ENCODE measurements around the gene ATP13A2.
"Not testable (repeated sequence)": the region's sequence is repeated elsewhere in the genome, so short reads cannot be mapped to it uniquely, and the experiment has no call there.

ATP13A2 gene

DNA sequence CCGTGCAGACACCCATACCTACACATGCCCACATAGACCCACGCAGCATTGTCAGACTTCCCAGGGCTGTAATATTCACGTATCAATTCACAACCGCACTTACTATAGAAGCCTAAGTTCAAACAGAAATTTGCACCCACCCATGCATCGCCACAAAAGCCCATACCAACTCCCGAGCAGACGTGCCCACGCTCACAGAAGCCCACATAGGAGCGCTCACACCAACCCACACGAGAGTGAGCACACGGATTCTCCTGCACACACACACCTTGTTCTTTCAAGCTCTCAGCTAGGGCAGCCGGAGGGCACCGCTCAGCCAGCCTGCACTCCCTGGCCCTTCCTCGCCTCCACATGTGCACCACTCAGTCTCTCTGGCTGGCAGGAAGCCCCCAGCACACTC, 35.9 kb downstream of the ATP13A2 start:
- no peak for DNase-seq

DNA sequence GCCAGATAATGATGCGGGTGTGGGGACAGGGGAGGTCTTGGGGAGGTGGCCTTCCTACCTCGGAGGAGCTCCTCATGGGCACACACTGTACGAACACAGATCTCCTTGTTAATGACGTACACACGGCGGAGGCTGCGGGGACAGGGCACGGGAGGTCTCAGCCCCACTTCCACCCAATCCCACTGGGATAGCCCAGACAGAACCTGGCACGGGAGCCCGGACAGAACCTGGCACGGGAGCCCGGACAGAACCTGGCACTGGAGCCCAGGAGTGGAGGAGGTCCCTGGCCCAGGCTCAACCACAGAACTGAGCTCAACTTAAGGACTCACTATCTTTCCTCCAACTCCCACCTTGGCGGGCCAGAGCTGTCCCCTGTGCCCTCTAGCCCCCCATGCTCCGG, 36.5 kb downstream of the ATP13A2 start:
- no peak for DNase-seq

DNA sequence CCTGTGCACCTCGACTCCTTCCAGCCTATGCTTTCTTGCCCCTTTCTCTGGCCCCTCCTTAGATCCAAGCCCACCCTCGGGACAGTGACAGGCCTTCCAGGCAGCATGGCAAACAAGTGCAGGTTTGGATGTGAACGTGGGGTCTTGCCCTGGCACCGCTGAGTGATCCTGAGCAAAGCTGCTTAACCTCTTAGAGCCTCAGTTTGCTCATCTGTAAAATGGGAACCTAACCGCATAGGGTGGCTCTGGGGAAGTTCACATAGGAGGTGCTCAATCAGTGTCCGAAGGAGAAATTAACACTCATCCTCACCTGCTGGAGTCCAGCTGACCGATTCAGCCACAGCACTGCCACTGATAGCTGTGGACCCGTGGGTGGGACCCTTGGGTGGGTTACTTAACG, 38.5 kb downstream of the ATP13A2 start:
- DNase-seq = no peak

DNA sequence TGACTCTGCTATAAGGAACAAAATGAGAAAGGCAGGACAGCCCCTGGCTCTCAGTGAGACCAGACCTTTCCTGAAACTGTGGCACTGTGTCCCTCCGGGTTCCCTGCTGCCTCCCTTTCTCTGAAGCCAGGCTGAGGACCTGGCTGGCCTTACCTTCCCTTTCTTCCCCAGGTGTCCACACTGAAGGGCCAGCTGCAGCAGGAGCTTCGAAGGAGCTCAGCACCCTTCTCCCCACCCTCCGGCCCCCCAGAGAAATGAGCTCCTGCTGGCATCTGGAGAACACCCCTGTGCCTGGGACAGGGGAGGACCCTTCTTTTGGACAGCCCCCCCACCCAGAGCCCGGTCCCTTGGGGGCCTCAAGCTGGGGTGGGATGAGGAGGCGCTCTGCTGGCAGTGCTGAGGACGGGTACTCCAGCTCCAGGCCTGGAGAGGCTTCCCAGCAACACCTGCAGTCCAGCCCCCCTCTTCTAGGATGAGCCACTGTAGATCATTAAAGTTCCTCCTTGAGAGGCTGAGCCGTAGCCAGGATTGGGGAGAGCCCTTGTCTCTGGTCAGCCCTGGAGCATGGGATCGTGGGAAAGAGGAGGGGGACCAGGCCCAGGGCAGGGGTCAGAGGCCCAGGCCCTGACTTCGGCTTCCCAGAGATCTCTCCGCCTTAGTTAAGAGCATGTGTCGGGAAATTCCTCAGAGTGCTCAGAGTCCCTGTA, 39.4 kb downstream of the ATP13A2 start:
- no peak for DNase-seq

DNA sequence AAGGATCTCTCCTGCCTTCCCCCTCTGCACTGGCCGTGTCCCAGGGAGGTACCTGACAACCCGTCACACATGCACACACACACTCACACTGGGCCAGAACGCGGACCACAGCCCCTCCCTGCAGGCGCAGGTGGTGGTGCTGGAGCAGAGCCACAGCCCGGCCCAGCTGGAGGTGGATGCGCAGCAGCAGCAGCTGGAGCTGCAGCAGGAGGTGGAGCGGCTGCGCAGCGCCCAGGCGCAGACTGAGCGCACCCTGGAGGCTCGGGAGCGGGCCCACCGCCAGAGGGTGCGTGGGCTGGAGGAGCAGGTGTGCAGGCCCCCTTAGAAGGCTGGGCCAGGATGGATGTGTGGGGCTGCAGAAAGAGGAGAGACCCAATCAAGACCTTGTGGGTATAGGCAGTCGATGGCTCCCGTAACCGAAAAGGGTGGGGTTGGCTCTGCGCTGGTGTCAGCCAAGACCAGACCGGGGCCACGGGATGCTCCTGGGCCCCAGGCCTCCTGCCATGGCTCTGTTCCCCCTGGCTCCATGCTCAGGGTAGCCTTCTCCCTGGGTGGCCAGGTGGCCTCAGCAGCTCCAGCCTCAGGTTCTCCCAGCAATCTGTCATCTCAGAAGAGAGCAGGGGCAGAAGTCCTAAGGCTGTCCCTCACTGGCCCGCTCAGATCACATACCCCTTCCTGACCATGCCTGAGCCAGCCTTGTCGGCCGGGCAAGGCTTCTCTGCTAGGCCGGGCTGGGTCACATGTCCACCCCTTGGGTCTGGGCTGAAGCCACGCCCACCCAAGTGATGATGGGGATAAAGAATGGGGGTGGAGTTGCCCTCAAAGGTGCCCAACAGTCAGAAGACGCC, 40.2 kb downstream of the ATP13A2 start:
- DNase-seq = no peak

DNA sequence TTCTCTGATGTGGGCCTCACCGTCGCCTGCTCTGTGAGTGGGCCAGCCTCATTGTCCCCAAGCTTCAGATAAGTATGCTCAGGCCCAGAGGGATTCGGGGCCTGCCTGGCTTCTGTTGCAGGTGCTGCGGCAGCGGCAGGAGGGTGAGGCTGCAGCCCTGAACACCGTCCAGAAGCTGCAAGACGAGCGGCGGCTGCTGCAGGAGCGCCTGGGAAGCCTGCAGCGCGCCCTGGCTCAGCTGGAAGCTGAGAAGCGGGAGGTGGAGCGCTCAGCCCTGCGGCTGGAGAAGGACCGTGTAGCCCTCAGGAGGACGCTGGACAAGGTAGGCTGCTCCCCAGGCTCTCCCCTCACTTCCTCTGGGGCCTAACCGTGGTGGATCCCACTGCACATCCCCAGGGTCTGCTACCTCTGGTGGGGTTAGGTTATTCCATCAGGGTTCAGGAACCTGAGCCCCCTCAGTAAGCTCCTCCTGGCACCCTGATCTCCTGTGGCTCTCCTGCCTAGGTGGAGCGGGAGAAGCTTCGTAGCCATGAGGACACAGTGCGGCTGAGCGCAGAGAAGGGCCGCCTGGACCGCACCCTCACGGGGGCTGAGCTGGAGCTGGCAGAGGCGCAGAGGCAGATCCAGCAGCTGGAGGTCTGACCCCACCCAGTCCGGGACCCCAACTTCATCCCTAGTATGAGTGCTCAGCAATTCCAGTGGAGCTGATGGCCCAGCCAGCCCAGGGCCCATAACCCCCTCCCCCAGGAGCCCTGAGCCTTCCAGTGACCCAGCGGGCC, 41.4 kb downstream of the ATP13A2 start:
- DNase-seq = no peak

DNA sequence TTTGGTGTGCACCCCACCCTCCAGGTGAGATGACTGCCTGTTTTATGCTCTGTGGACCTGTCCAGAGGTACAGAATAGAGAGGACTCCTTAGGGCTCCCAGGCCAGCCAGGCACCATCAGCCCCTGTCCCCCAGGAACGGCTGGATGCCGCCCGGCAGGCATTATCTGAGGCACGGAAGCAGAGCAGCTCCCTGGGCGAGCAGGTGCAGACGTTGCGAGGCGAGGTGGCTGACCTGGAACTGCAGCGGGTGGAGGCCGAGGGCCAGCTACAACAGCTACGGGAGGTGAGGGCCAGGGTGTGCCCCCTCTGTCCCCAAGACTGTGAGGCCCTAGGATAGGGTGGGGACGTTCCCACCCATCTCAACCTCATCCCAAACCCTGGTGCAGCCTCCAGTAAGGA, 42.1 kb downstream of the ATP13A2 start:
- no peak for DNase-seq

DNA sequence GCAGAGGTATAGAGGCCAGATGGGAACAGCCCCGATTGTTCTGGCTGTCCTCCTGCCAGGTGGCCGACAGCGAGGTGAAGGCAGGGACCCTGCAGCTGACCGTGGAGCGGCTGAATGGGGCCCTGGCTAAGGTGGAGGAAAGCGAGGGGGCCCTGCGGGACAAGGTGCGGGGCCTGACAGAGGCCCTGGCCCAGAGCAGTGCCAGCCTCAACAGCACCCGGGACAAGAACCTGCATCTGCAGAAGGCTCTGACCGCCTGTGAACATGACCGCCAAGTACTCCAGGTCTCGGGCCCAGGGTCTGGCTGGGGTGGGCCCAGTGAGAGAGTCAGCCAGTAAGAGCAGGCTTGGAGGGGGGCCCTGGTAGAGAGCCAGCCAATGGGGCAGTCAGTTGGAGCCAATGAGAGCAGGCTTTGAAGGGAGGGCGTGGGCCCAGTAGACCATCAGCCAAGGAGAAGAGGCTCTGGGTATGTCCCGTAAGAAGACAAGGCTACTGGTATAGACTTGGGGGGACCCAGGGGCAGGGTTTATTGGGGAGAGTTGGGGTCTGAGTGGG, 42.6 kb downstream of the ATP13A2 start:
- DNase-seq = no peak

DNA sequence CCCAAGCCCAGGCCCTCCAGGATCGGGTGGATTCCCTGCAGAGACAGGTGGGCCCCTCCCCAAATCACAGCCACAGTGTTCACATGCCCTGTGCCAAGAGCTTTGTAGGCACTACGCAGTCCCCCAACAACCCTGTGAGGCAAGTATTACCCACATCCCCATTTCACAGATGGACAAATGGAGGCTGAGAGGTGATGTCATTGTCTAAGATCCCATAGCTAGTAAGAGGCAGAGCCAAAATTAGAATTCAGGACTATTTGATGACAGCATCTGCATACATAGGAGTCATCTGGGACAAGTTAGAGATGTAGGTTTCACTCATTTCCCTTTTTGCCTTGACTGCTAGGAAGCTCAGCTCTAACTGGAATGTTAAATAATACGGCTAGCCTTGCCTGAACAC, 43.4 kb downstream of the ATP13A2 start:
- DNase-seq = no peak

DNA sequence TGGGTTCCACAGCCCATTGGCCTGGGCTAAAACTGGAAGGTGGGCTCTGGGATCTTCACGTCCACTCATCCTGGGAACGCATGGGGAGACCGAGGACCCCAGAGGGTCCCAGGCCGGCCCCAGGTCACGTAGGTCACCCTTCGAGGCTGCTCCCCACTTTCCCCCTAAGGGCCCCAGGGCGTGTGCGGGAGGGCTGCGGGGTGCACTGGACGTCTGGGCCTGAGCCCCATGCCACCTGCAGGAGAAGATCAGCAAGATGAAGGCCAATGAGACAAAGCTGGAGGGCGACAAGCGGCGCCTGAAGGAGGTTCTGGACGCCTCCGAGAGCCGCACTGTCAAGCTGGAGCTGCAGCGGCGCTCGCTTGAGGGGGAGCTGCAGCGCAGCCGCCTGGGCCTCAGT, 43.8 kb downstream of the ATP13A2 start:
- no peak for DNase-seq

DNA sequence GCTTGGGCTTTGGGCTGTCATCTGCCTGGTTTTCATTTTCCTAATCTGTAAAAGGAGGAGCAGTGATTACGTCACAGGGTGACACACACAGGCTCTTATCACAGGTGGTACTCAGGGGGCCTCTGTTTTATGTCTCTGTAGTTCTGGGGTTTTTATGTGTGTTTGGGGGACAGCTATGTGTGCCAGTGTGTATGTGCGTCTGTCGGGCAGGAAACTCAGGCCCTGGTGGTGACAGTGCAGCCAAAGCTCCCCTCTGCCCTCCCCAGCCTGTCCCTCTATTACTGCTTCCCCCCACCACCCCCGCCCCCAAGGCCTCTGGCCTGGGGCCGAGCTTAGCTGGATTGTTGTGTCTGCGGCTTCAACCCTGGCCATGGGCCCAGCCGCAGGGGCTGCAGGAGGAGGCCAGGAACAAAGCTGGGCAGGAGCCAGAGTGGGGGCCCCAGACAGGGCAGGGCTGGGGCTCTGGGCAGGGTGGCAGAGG, 44.6 kb downstream of the ATP13A2 start:
- DNase-seq = no peak

DNA sequence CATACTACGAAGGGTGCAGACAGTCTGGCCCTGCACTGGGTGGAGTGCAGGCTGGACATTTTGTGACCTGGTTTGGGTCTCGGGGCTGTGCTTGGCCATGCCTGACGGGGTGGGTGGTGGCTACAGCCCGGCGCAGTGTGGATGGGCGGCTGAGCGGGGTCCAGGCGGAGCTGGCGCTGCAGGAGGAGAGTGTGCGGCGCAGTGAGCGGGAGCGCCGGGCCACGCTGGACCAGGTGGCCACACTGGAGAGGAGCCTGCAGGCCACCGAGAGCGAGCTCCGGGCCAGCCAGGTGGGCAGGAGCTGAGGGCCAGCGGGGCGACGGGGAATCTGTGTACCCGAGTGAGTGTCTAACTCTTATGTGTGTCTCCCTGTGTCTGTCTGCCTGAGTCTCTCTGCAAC, 45.4 kb downstream of the ATP13A2 start:
- no peak for DNase-seq

DNA sequence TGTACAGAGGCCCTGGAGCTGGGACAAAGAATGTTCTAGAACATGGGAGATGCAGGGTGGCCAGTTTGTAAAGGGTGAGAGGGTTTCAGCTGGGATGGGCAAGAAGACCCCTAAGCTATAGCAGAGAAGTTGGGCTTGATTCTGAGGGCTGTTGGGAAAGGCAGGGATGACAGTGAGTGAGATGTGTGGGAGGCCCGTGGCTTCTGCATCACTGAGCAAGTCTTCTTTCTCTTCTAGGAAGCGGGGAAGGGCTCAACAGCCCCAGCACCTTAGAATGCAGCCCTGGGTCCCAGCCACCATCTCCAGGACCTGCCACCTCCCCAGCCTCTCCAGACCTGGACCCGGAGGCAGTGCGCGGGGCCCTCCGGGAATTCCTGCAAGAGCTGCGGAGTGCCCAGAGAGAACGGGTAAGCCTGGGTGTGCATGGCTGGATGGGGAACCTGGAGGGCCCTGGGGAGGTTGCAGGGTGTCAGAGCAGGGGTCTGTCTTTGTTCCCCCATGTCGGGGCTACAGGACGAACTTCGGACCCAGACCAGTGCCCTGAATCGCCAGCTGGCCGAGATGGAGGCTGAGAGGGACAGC, 46.2 kb downstream of the ATP13A2 start:
- DNase-seq = no peak

DNA sequence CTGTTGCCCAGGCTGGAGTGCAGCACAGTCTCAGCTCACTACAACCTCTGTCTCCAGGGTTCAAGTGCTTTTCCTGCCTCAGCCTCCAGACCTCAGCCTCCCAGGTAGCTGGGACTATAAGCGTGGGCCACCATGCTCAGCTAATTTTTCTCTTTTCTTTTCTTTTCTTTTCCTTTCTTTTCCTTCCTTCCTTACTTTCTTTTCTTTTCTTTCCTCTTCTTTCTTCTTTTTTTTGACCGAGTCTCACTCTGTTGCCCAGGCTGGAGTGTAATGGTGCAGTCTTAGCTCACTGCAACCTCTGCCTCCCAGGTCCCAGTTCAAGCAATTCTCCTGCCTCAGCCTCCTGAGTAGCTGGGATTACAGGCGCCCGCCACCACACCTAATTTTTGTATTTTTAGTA, 47.6 kb downstream of the ATP13A2 start:
- DNase-seq = not testable (repeated sequence)

DNA sequence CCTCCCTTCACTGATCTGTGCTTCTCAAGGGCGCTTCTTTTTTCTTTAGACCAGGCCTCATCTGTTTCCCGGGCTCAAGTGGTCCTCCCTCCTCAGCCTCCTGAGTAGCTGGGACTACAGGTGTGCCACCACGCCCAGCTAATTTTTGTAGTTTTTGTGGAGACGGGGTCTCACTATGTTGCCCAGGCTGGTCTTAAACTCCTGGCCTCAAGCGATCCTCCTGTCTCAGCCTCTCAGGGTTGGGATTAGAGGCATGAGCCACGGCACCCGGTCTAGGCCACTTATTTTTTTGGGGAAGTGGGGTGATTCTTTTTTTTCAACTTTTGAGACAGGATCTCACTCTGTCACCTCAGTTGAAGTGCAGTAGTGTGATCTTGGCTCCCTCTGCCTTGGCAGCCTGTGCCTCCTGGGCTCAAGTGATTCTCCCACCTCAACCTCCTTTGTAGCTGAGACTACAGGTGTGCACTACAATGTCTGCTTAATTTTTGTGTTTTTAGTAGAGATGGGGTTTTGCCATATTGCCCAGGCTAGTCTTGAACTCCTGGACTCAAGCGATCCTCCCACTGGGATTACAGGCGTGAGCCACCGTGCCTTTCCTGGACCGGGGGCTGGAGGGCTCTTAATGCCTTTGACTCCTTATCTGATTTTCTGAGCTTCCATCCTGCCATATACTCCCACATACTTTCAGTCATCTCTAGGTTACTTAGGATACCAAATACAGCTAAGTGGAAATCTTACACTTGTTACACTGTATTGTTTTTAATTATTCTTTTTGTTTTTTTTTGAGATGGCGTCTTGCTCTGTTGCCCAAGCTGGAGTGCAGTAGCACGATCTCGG, 50.2 kb downstream of the ATP13A2 start:
- DNase-seq = no peak

DNA sequence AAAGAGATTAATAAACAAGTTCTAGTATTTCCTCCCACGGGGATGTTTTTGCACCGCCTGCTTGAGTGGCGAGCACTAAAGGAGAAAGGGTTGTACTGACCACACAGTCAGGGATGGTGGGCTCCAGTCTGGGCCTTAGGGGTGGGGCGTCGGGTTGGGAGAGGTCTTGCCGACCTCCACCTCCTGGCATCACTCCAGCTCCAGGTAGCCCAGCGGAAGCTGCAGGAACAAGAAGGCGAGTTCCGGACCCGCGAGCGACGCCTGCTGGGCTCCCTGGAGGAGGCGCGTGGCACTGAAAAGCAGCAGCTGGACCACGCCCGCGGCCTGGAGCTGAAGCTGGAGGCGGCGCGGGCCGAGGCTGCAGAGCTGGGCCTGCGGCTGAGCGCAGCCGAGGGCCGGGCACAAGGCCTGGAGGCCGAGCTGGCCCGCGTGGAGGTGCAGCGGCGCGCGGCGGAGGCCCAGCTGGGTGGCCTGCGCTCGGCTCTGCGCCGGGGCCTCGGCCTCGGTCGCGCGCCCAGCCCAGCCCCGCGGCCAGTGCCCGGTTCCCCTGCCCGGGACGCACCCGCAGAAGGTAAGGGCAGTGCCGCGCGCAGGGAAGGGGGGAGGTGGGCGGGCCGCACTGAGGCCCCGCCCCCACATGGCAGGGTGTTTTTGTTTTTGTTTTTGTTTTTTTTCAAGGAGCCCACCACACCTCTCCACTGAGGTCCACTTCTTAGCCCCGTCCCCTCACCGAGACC, 51.0 kb downstream of the ATP13A2 start:
- peak; percentile 73 for DNase-seq

DNA sequence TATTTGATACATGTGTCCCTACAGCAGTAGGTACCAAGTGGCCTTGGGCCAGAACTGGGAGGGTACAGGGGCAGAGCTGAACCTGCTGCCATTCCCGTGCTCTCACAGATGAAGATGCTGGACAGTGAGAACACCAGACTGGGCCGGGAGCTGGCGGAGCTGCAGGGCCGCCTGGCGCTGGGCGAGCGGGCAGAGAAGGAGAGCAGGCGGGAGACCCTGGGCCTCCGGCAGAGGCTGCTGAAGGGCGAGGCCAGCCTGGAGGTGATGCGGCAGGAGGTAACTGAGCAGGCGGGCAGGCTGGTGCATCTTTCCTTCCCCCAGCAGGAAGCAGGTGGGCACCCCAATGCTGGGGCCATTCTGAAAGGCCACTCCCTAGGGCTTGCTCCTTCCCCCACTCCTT, 53.3 kb downstream of the ATP13A2 start:
- no peak for DNase-seq

DNA sequence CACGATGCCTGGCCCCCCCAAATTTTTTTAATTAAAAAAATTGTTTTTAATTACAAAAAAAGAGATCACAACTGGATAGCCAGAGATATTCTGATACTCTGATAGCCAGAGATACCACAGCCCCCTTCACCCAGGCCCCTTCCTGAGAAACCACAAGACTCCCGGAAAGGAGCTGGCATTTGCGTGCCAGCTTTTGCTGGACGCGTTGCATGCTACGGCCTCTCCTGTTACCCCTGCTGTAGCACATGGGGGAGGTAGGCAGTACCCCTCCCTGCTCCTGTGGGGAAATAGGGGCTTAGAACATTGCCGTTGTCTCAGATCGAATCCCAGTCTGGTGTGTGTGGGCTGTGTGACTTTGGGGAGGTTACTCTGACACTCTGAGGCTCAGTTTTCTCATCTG, 54.0 kb downstream of the ATP13A2 start:
- DNase-seq = no peak

DNA sequence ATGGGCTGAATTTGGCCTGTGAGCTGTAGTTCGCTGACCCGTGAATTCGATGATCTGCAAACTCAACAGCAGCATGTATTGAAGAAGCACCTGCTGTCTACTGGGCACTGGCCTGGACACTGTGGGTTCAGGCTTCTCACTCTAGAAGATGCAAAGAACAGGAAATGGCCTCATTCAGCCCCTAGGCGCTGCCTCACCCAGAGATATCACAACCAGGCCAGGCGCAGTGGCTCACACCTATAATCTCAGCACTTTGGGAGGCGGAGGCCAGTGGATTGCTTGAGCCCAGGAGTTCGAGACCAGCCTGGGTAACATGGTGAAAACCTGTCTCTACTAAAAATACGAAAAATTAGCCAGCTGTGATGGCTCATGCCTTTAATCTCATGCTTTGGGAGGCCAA, 55.0 kb downstream of the ATP13A2 start:
- no peak for DNase-seq

DNA sequence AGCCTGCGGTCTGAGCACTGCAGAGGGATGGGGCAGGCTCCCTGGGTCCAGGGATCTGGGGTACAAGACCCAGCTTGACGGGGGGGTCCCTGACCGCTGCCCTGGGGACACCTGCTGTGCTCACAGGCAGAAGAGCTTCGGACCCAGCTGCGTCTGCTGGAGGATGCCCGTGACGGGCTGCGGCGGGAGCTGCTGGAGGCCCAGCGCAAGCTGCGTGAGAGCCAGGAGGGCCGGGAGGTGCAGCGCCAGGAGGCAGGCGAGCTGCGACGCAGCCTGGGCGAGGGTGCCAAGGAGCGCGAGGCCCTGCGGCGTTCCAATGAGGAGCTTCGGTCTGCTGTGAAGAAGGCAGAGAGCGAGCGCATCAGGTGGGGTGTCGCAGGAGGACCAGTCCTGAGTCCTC, 56.5 kb downstream of the ATP13A2 start:
- no peak for DNase-seq

DNA sequence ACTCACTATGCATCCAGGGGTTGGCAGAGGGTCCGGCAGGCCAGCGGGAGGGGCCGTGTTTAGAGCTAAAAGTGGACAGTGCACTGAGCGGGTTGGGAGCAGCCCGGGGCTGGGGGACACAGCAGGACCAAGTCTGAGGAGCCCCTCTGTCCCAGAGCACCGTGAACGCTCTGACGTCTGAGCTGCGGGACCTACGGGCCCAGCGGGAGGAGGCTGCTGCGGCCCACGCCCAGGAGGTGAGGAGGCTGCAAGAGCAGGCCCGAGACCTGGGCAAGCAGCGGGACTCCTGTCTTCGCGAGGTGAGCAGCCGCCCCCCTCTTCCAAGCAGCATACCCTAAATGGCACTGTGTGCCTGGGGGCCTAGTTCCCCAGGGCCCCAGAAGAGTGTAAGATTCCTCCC, 57.1 kb downstream of the ATP13A2 start:
- DNase-seq = no peak

All from effector CD4-positive, alpha-beta T cell (primary cell).